ENCODE results near the gene TARBP1.

The TARBP1 gene

DNA sequence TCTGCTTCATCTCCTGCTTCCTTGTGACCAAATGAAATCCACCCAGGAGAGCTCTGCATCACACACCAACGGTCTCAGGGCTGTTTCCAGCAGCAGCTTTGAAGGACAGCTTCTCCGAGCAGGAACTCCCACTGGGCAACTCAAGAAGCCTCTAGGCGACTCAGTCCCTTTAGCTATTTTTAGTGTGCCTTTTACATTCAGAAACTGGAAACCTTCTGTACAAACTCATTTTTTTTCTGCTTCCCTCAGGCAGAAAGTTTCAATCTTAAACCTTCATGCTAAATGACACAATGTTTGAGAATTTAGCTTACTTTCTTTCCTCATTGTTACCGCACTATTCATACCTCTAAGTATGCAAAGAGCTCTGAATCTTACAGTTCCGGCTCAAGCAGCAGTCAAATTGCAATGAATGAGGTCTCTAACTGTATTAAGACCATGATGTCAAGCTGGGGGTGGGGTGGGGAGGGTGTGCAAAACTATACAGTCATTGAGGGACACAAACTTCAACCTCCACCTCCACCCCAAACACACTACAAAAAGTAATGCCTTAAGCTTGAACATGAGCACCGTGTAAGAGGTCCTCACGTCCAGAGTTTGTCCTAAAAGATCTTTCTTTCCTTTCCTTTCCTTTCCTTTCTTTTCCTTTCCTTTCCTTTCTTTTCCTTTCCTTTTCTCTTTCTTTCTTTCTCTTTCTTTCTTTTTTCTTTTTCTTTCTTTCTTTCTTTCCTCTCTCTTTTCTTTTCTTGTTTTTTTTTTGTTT lies 16.4 kb upstream of the TARBP1 start:
- H3K4me1 ChIP-seq (ENCODE audit: control insufficient read depth in 5 of 5, insufficient read depth in 5 of 5, low read length in 5 of 5) = peaks cover 5 to 22% (median 19%) of the 10 kb centered on the region in 5 donors
- no peaks in the 10 kb centered on the region for H3K27me3 ChIP-seq (ENCODE audit: control insufficient read depth in 5 of 5, insufficient read depth in 4 of 5, low read length in 5 of 5)
- no peak overlapping the region for H3K27ac ChIP-seq (ENCODE audit: low read depth, low read length)
- no peaks in the 10 kb centered on the region for H3K36me3 ChIP-seq (ENCODE audit: control insufficient read depth in 5 of 5, insufficient read depth in 5 of 5, low read length in 5 of 5)
- H3K4me3 ChIP-seq (ENCODE audit: low read depth in 1 of 5, low read length in 5 of 5) = no peak overlapping the region
- H3K9me3 ChIP-seq (ENCODE audit: control insufficient read depth in 5 of 5, low read length in 5 of 5) = no peaks in the 10 kb centered on the region
- H3K9ac ChIP-seq (ENCODE audit: low read length in 5 of 5) = no peak overlapping the region

DNA sequence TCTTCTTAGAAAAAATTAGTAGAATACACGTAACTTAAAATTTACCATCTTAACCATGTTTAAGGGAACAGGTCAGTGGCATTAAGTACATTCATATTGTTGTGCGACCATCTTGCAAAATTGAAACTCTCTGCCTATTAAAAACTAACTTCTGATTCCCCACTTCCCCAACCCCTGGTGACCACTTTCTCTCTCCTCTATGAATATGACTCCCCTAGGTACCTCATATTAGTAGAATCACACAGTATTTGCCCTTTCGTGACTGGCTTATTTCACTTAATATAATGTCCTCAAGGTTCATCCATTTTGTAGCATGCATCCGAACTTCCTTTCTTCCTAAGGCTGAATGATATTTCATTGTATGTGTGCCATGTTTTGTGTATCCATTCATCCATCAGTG lies 15.1 kb upstream of the TARBP1 start:
- no peak overlapping the region for H3K27ac ChIP-seq (ENCODE audit: low read depth, low read length)
- H3K9ac ChIP-seq (ENCODE audit: low read length in 5 of 5) = no peak overlapping the region
- H3K27me3 ChIP-seq (ENCODE audit: control insufficient read depth in 5 of 5, insufficient read depth in 4 of 5, low read length in 5 of 5) = no peaks in the 10 kb centered on the region
- peaks cover 0 to 8% (median 5%) of the 10 kb centered on the region in 5 donors for H3K4me1 ChIP-seq (ENCODE audit: control insufficient read depth in 5 of 5, insufficient read depth in 5 of 5, low read length in 5 of 5)
- H3K9me3 ChIP-seq (ENCODE audit: control insufficient read depth in 5 of 5, low read length in 5 of 5) = no peaks in the 10 kb centered on the region
- H3K36me3 ChIP-seq (ENCODE audit: control insufficient read depth in 5 of 5, insufficient read depth in 5 of 5, low read length in 5 of 5) = no peaks in the 10 kb centered on the region
- H3K4me3 ChIP-seq (ENCODE audit: low read depth in 1 of 5, low read length in 5 of 5) = no peak overlapping the region

- no peaks in the 10 kb centered on the region for H3K9me3 ChIP-seq (ENCODE audit: control insufficient read depth in 5 of 5, low read length in 5 of 5)
- no peak overlapping the region for H3K27ac ChIP-seq (ENCODE audit: low read depth, low read length)
- H3K4me1 ChIP-seq (ENCODE audit: control insufficient read depth in 5 of 5, insufficient read depth in 5 of 5, low read length in 5 of 5) = peaks cover 0 to 11% (median 8%) of the 10 kb centered on the region in 5 donors
Observed at GRCh38 chr1:234490793-234491479, 12.0 kb upstream of the TARBP1 start.

DNA sequence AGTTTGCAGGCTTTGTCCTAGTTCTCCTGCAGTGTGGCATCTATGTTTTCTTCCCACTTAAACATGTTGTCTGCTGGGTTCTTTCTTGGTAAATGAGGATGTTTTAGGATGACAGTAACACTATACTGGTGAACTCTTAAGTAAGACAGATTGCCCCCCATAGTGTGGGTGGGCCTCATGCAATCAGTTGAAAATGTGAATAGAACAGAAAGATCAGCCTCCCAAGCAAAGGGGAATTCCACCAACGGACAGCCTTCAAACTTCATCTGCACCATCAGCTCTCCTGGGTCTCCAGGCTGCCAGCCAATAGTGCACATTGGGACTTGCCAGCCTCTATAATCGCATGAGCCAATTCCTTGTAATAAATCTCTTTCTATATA lies 10.7 kb upstream of the TARBP1 start:
- Histone ChIP-seq H3K9ac (ENCODE audit: low read length in 5 of 5) (no peak overlapping the region), H3K9me3 (ENCODE audit: control insufficient read depth in 5 of 5, low read length in 5 of 5) (no peaks in the 10 kb centered on the region), H3K4me1 (ENCODE audit: control insufficient read depth in 5 of 5, insufficient read depth in 5 of 5, low read length in 5 of 5) (peaks cover 0 to 10% (median 8%) of the 10 kb centered on the region in 5 donors), H3K36me3 (ENCODE audit: control insufficient read depth in 5 of 5, insufficient read depth in 5 of 5, low read length in 5 of 5) (no peaks in the 10 kb centered on the region), H3K27ac (ENCODE audit: low read depth, low read length) (no peak overlapping the region), H3K4me3 (ENCODE audit: low read depth in 1 of 5, low read length in 5 of 5) (no peak overlapping the region), H3K27me3 (ENCODE audit: control insufficient read depth in 5 of 5, insufficient read depth in 4 of 5, low read length in 5 of 5) (no peaks in the 10 kb centered on the region)

More at GRCh38 chr1:234490793-234491479, 12.0 kb upstream of the TARBP1 start:
- H3K9ac ChIP-seq (ENCODE audit: low read length in 5 of 5) = no peak overlapping the region
- no peak overlapping the region for H3K4me3 ChIP-seq (ENCODE audit: low read depth in 1 of 5, low read length in 5 of 5)
- no peaks in the 10 kb centered on the region for H3K36me3 ChIP-seq (ENCODE audit: control insufficient read depth in 5 of 5, insufficient read depth in 5 of 5, low read length in 5 of 5)
- no peaks in the 10 kb centered on the region for H3K27me3 ChIP-seq (ENCODE audit: control insufficient read depth in 5 of 5, insufficient read depth in 4 of 5, low read length in 5 of 5)

DNA sequence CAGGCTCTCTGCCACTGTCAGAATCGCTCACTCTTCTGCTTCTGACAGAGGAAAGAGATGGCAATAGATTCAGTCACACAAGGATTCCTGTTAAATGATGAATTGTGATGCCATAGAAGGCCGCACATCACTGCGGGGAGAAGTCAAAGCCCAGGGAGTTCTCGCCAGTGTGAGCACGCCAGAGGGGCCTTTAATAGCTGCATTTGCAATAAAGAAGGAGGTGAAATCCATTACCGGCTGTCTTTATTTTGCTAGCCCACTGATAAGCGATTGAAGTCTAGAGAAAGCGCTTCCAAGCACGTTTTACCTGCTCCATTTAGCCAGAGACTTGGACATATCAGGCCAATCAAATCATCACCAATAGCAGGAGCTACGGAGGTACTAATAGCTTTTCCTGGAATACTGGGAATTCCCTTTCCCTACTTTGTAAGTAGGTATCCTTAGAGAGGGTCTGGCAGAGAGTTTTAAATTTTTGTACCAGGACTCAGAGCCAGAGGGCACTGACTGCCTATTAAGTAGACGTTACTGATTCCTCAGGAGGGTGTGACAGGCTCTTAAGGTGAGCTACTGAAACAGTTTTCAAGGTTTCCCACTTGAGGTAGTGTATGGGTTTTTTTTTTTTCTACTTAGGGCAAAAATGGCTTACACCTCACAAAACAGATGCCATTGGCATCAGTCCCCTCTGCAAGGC lies 10.2 kb upstream of the TARBP1 start:
- H3K9ac ChIP-seq (ENCODE audit: low read length in 5 of 5) = no peak overlapping the region
- H3K4me3 ChIP-seq (ENCODE audit: low read depth in 1 of 5, low read length in 5 of 5) = no peak overlapping the region
- H3K4me1 ChIP-seq (ENCODE audit: control insufficient read depth in 5 of 5, insufficient read depth in 5 of 5, low read length in 5 of 5) = peaks cover 0 to 10% (median 8%) of the 10 kb centered on the region in 5 donors
- H3K27me3 ChIP-seq (ENCODE audit: control insufficient read depth in 5 of 5, insufficient read depth in 4 of 5, low read length in 5 of 5) = no peaks in the 10 kb centered on the region
- no peaks in the 10 kb centered on the region for H3K9me3 ChIP-seq (ENCODE audit: control insufficient read depth in 5 of 5, low read length in 5 of 5)
- H3K27ac ChIP-seq (ENCODE audit: low read depth, low read length) = no peak overlapping the region
- no peaks in the 10 kb centered on the region for H3K36me3 ChIP-seq (ENCODE audit: control insufficient read depth in 5 of 5, insufficient read depth in 5 of 5, low read length in 5 of 5)

- Histone ChIP-seq H3K9ac (ENCODE audit: low read length in 5 of 5) (no peak overlapping the region), H3K4me3 (ENCODE audit: low read depth in 1 of 5, low read length in 5 of 5) (no peak overlapping the region), H3K4me1 (ENCODE audit: control insufficient read depth in 5 of 5, insufficient read depth in 5 of 5, low read length in 5 of 5) (peaks cover 0 to 10% (median 8%) of the 10 kb centered on the region in 5 donors), H3K9me3 (ENCODE audit: control insufficient read depth in 5 of 5, low read length in 5 of 5) (no peaks in the 10 kb centered on the region), H3K27me3 (ENCODE audit: control insufficient read depth in 5 of 5, insufficient read depth in 4 of 5, low read length in 5 of 5) (no peaks in the 10 kb centered on the region), H3K36me3 (ENCODE audit: control insufficient read depth in 5 of 5, insufficient read depth in 5 of 5, low read length in 5 of 5) (no peaks in the 10 kb centered on the region), H3K27ac (ENCODE audit: low read depth, low read length) (no peak overlapping the region)
Observed at GRCh38 chr1:234488054-234489006, 9.4 kb upstream of the TARBP1 start.

- Histone ChIP-seq H3K9ac (ENCODE audit: low read length in 5 of 5) (no peak overlapping the region), H3K9me3 (ENCODE audit: control insufficient read depth in 5 of 5, low read length in 5 of 5) (no peaks in the 10 kb centered on the region), H3K4me1 (ENCODE audit: control insufficient read depth in 5 of 5, insufficient read depth in 5 of 5, low read length in 5 of 5) (peaks cover 0 to 10% (median 8%) of the 10 kb centered on the region in 5 donors), H3K27ac (ENCODE audit: low read depth, low read length) (no peak overlapping the region), H3K36me3 (ENCODE audit: control insufficient read depth in 5 of 5, insufficient read depth in 5 of 5, low read length in 5 of 5) (no peaks in the 10 kb centered on the region), H3K27me3 (ENCODE audit: control insufficient read depth in 5 of 5, insufficient read depth in 4 of 5, low read length in 5 of 5) (no peaks in the 10 kb centered on the region), H3K4me3 (ENCODE audit: low read depth in 1 of 5, low read length in 5 of 5) (peak overlapping the region in 1 of 5 donors; percentile 28)
Observed at GRCh38 chr1:234486858-234487840, 8.2 kb upstream of the TARBP1 start.

GRCh38 chr1:234484991-234485739 lies 6.2 kb upstream of the TARBP1 start:
- Histone ChIP-seq H3K27ac (ENCODE audit: low read depth, low read length) (no peak overlapping the region), H3K4me3 (ENCODE audit: low read depth in 1 of 5, low read length in 5 of 5) (no peak overlapping the region), H3K9ac (ENCODE audit: low read length in 5 of 5) (no peak overlapping the region), H3K4me1 (ENCODE audit: control insufficient read depth in 5 of 5, insufficient read depth in 5 of 5, low read length in 5 of 5) (peaks cover 0 to 10% (median 8%) of the 10 kb centered on the region in 5 donors), H3K36me3 (ENCODE audit: control insufficient read depth in 5 of 5, insufficient read depth in 5 of 5, low read length in 5 of 5) (no peaks in the 10 kb centered on the region), H3K27me3 (ENCODE audit: control insufficient read depth in 5 of 5, insufficient read depth in 4 of 5, low read length in 5 of 5) (no peaks in the 10 kb centered on the region), H3K9me3 (ENCODE audit: control insufficient read depth in 5 of 5, low read length in 5 of 5) (no peaks in the 10 kb centered on the region)
